ENCODE data around the gene CYB5R4.
"Not testable (repeated sequence)": the region's sequence is repeated elsewhere in the genome, so short reads cannot be mapped to it uniquely, and the experiment has no call there.

CYB5R4 gene

DNA sequence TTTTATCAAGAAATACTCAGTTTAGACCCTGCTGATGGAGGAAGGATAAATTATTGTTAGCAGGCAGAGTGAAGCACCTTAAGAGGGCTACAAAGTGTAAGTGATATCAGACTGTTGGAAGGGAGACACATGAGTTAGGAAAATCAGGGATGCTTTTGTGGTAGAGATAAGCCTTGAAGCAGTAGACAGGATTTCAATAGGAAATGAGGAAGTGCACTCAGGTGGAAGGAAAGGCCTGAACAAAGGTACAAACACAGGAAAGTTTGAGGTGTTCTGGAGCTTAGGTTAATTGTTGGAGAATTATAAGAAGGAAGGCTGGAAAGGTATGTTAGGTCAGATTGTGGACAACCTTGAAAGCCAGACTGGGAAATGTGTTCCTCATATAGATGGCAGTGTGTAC is 7.6 kb downstream of the CYB5R4 start:
- DNase-seq (ENCODE audit: low read depth in 2 of 2) = no peak

- no peak for DNase-seq (ENCODE audit: low read depth in 2 of 2)
Measured at GRCh38 chr6:83867527-83868161, 8.2 kb downstream of the CYB5R4 start.

GRCh38 chr6:83868639-83869038 is 9.2 kb downstream of the CYB5R4 start:
- DNase-seq (ENCODE audit: low read depth in 2 of 2) = no peak

- DNase-seq (ENCODE audit: low read depth in 2 of 2) = no peak
Measured at GRCh38 chr6:83870649-83871048, 11.2 kb downstream of the CYB5R4 start.

DNA sequence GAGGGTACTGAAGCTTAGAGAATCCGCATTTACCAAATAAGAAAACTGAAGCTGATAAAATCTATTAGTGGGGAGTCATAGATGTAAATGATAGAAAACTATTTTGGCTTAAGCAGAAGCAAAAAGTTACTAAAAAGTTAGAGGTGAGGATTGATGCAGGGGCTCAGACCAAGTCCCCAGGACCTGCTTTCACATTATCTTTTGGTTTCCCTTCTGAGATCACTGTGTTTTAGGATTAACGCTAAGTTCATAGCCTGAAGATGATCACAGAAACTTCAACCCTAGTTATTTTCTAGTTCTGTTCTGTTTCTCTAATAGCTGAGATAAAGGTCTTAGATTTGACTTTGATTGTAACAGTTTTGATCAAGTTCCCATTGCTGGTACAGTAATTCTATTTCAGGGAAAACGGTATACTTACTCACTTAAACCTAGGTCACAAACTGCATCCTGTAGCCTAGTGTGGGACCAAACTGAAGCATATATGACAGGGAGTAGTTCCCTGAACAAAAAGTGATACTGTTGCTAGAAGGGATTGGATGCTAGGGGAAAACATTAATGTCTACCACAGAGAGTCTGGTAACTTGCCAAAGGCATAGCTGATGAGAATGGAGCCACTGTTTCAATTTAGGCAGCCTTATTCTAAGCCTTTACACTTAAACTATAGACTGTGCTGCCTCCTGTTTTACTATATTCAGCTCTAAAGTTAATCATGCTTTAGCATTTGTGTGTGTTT is 13.1 kb downstream of the CYB5R4 start:
- no peak for DNase-seq (ENCODE audit: low read depth in 2 of 2)

DNA sequence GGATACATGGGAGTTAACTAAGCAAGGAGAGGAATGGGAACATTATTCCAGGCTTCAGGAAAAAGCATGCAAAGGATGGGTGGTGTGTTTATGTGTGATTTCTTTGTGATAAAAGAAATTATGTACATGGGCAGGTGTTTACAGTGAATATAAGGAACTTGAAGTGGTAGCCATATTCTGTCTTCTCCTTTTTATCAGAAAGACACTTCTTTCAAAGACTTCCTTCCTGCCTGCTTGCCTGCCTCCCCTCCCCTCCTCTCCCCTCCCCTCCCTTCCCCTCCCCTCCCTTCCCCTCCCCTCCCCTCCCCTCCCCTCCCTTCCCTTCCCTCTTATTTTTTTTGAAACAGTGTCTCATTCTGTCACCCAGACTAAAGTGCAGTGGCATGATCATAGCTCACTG is 14.4 kb downstream of the CYB5R4 start:
- DNase-seq (ENCODE audit: low read depth in 2 of 2) = no peak

DNA sequence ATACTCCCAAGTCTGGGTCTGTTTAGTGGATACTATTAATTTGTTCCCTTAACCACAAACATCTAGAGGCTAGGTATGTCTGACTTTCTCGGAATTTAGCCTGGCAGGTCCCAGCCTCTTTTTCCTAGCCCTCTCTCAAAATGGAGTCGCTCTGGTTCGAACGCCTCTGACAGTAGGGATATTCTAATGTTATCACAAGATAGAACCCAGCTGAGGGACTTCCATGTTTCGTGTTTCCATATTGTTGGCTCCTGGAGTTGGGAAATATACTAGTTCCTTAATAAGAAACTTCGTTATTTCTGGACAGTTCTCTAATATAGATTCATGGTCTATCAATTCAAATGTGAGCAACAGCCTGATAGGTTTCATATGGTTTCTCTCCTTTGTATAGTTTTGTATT is 16.4 kb downstream of the CYB5R4 start:
- no peak for DNase-seq (ENCODE audit: low read depth in 2 of 2)

- no peak for DNase-seq (ENCODE audit: low read depth in 2 of 2)
Measured at GRCh38 chr6:83878902-83879644, 19.6 kb downstream of the CYB5R4 start.

GRCh38 chr6:83879746-83880145 is 20.3 kb downstream of the CYB5R4 start:
- DNase-seq (ENCODE audit: low read depth in 2 of 2) = no peak

- no peak for DNase-seq (ENCODE audit: low read depth in 2 of 2)
Measured at GRCh38 chr6:83883240-83883639, 23.8 kb downstream of the CYB5R4 start.

GRCh38 chr6:83884523-83884922 is 25.0 kb downstream of the CYB5R4 start:
- DNase-seq (ENCODE audit: low read depth in 2 of 2) = no peak

GRCh38 chr6:83885984-83886383 is 26.5 kb downstream of the CYB5R4 start:
- no peak for DNase-seq (ENCODE audit: low read depth in 2 of 2)

DNA sequence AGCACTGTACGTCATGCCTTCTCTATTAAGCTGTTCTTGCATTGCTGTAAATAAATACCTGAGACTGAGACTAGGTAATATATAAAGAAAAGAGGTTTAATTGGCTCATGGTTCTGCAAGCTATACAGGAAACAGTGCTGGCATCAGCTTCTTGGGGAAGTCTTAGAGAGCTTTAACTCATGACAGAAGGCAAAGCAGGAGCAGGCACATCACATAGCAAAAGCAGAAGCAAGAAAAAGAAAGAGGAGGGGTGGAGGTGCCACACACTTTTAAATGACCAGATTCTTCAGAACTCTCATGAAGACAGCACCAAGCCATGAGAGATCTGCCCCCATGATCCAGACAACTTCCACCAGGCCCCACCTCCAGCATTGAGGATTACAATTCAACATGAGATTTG is 30.1 kb downstream of the CYB5R4 start:
- DNase-seq (ENCODE audit: low read depth in 2 of 2) = no peak

DNA sequence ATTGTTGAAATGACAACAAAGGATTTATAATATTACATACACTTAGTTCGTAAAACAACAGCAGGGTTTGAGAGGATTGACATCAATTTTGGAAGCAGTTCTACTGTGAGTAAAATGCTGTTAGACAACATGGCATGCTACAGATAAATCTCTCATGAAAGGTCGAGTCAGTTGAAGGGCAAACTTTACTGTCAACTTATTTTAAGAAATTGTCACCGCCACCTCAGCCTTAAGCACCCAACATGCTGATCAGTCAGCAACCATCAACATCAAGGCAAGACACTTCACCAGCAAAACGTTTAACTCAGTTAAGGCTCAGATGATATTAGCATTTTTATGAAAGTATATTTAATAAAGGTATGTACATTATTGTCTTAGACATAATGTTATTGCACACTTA is 31.0 kb downstream of the CYB5R4 start:
- no peak for DNase-seq (ENCODE audit: low read depth in 2 of 2)

GRCh38 chr6:83891586-83891985 is 32.1 kb downstream of the CYB5R4 start:
- no peak for DNase-seq (ENCODE audit: low read depth in 2 of 2)

DNA sequence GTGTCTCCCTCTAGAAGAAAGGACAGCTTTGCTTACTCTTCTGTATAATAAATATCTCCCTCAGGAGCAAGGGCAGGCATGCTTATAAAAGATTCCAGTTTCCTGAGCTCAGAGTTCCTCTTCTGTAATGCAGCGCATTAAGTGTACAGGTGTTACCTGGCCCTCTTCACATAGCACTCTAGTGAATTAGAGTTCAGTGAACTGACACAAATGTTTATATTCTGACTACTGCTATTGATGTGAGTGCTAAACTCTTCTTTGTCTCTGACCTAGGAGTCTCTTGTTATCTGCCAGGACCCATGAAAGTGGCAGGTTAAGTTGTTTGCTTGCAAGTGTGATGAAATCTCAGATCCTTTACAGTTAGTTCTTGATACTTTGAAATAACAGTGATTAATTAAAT is 33.5 kb downstream of the CYB5R4 start:
- DNase-seq (ENCODE audit: low read depth in 2 of 2) = no peak

GRCh38 chr6:83897094-83897493 is 37.6 kb downstream of the CYB5R4 start:
- DNase-seq (ENCODE audit: low read depth in 2 of 2) = not testable (repeated sequence)

- no peak for DNase-seq (ENCODE audit: low read depth in 2 of 2)
Measured at GRCh38 chr6:83901624-83902023, 42.1 kb downstream of the CYB5R4 start.

DNA sequence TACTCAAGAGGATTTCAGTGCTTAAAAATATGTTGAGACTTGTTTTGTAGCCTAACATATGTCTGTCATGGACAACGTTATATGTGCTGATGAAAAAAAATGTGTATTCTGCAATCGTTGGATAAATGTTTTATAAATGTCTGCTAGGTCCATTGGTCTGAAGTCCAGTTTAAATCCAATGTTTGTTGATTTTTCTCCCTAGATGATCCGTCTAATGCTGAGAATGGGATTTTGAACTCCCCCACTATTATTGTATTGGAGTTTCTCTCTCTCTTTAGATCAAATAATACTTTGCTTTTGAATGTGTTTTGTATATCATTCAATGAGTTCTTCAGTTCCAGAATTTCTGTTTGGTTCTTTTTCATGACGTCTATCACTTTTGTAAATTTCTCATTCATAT is 44.9 kb downstream of the CYB5R4 start:
- DNase-seq (ENCODE audit: low read depth in 2 of 2) = no peak

DNA sequence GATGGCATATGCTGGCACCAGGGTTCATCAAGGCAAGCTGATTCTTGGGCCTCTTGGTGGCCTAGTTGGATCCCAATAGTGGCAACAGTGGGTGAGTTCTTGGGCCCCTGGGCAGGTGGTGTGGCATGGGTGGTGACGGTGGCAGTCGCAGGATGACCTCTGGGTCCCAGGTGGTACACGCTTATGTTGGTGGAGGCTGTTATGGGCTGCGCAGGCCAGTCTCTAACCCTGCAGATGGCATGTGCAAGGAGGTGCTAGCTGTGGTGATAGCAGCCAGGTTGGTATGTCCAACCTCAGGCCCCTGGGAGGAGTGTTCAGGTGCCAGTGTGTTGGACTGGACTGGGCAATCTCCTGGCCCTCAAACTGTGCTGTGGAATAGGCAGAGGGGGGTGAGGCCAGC is 46.2 kb downstream of the CYB5R4 start:
- no peak for DNase-seq (ENCODE audit: low read depth in 2 of 2)

DNA sequence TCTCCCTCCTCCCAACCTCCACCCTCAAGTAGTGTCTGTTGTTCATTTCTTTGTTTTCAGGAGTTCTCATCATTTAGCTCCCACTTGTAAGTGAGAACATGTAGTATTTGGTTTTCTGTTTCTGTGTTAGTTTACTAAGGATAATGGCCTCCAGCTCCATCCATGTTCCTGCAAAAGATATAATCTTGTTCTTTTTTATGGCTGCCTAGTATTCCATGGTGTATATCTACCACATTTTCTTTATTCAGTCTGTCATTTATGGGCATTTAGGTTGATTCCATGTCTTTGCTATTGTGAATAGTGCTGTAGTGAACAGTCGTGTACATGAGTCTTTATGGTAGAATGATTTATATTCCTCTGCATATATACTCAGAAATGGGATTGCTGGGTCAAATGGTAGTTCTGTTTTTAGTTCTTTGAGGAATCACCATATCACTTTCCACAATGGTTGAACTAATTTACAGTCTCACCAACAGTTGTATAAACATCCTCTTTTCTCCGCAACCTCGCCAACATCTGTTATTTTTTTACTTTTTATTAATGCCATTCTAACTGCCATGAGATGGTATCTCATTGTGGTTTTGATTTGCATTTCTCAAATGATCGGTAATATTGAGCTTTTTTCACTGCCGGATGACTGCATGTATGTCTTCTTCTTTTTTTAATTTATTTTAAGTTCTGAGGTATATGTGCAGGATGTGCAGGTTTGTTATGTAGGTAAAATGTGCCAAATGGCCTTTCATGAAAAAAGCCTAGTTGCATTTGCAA is 48.3 kb downstream of the CYB5R4 start:
- DNase-seq (ENCODE audit: low read depth in 2 of 2) = not testable (repeated sequence)

DNA sequence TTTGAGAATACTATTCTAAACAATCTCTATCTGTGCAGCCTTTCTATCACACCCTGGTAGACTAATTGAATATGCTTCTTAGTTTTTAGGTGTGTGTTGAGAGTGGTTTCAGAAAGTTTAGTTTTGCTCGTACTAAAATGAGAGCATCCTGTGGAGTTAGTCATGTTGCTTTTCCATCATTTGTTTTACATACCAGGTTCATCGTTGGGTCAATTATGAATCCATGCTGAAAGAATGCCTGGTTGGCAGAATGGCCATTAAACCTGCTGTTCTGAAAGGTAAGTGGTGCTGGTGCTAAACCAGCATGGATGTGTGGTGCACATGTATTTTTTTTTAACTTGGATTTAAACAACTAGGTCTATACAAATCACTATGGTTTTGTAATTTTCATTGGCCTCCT is 49.3 kb downstream of the CYB5R4 start:
- no peak for DNase-seq (ENCODE audit: low read depth in 2 of 2)

Data from stimulated activated CD4-positive, alpha-beta T cell treated with anti-CD3 and anti-CD28 coated beads, Interleukin-12 subunit alpha, Interleukin-12 subunit beta, amount 100 ng/mL, for 24 hours (primary cell).